HEK293 (cell line): ENCODE measurements around the gene IQCH.

ENCODE experiments used
- CTCF ChIA-PET: fragments of 350-600 bp; formaldehyde crosslinking; extraction: SDS; loops from one replicate; lab custom pipeline; 2021; ENCODE audit warnings: antibody characterized with exemption; lab: Yijun Ruan, JAX
- POLR2A ChIA-PET: fragments of 300-600 bp; formaldehyde crosslinking; extraction: SDS; loops from one replicate; lab custom pipeline; 2020; ENCODE audit warnings: antibody characterized with exemption, inconsistent platforms; lab: Yijun Ruan, JAX
- H3K27ac ChIP-seq: fragments of 200-500 bp; sonication (Bioruptor generic); 2 replicates; pipeline ENCODE4 v1.5.1; 2014; ENCODE audit warnings: low read depth, low read length, control low read depth, inconsistent platforms; ENCODE audit errors: extremely low read depth
- H3K36me3 ChIP-seq, 2 experiments: fragments of 200-500 bp in 1 of 2; sonication (Bioruptor generic) in 1 of 2; 1 replicate in 1 of 2; 2 replicates in 1 of 2; pipeline ENCODE4 v1.5.1; 2014 to 2017; ENCODE audit warnings: inconsistent platforms in 2 of 2, low read length in 2 of 2; ENCODE audit not compliant: control insufficient read depth in 2 of 2, insufficient read depth in 1 of 2
- H3K4me1 ChIP-seq: fragments of 200-500 bp; sonication (Bioruptor generic); 2 replicates; pipeline ENCODE4 v1.5.1; 2014; ENCODE audit warnings: mild to moderate bottlenecking, low read length, inconsistent platforms; ENCODE audit not compliant: control insufficient read depth, insufficient read depth
- H3K4me3 ChIP-seq: 2 replicates; pipeline ENCODE4 v1.5.1; 2011; ENCODE audit warnings: low read depth, mild to moderate bottlenecking, control low read depth, low read length, moderate library complexity
- H3K9me3 ChIP-seq: fragments of 200-500 bp; sonication (Bioruptor generic); 2 replicates; pipeline ENCODE4 v1.5.1; 2014; ENCODE audit warnings: low read depth, low read length, inconsistent platforms; ENCODE audit not compliant: control insufficient read depth, insufficient read depth
- GFI1B ChIP-seq: fragments of 450-650 bp; formaldehyde crosslinking; IDR thresholded peaks from 2 replicates; pipeline ENCODE4 v1.5.1; 2016; ENCODE audit warnings: missing biosample characterization, missing genetic modification characterization
- GLIS1 ChIP-seq: fragments of 450-650 bp; formaldehyde crosslinking; IDR thresholded peaks from 2 replicates; pipeline ENCODE4 v1.5.1; 2016; ENCODE audit warnings: missing biosample characterization, missing genetic modification characterization
- HOXA7 ChIP-seq: sonication (generic); formaldehyde crosslinking; IDR thresholded peaks from 2 replicates; pipeline ENCODE4 v1.8.1; 2022; ENCODE audit warnings: missing genetic modification reagents, borderline replicate concordance
- SETDB1 ChIP-seq: IDR thresholded peaks from one replicate; pipeline ENCODE4 v1.6.1; 2017; ENCODE audit warnings: mild to moderate bottlenecking, low read length, moderate library complexity, mixed read lengths; ENCODE audit not compliant: insufficient read length
- ZBTB44 ChIP-seq: fragments of 450-650 bp; IDR thresholded peaks from 2 replicates; pipeline ENCODE4 v1.5.1; 2018; ENCODE audit warnings: missing biosample characterization, mild to moderate bottlenecking, missing genetic modification characterization
- ZBTB7A ChIP-seq: fragments of 450-650 bp; formaldehyde crosslinking; IDR thresholded peaks from 2 replicates; pipeline ENCODE4 v1.5.1; 2016; ENCODE audit warnings: low read depth, missing biosample characterization, missing genetic modification characterization
- ZNF148 ChIP-seq: fragments of 450-650 bp; formaldehyde crosslinking; IDR thresholded peaks from 2 replicates; pipeline ENCODE4 v1.5.0; 2017; ENCODE audit warnings: missing biosample characterization, missing genetic modification characterization, borderline replicate concordance
- ZNF211 ChIP-seq: fragments of 450-650 bp; formaldehyde crosslinking; IDR thresholded peaks from 2 replicates; pipeline ENCODE4 v1.5.1; 2016; ENCODE audit warnings: low read depth, missing biosample characterization, missing genetic modification characterization
- ZNF221 ChIP-seq: fragments of 450-650 bp; formaldehyde crosslinking; IDR thresholded peaks from 2 replicates; pipeline ENCODE4 v1.5.1; 2017; ENCODE audit warnings: missing biosample characterization, missing genetic modification characterization, borderline replicate concordance
- ZNF23 ChIP-seq: fragments of 450-650 bp; formaldehyde crosslinking; IDR thresholded peaks from 2 replicates; pipeline ENCODE4 v1.5.1; 2016; ENCODE audit warnings: missing biosample characterization, missing genetic modification characterization, borderline replicate concordance
- ZNF239 ChIP-seq: fragments of 450-650 bp; formaldehyde crosslinking; IDR thresholded peaks from 2 replicates; pipeline ENCODE4 v1.5.1; 2016; ENCODE audit warnings: missing biosample characterization, missing genetic modification characterization
- ZNF274 ChIP-seq, 2 experiments: fragments of 200-500 bp in 1 of 2; fragments of 450-650 bp in 1 of 2; sonication (Bioruptor generic) in 1 of 2; formaldehyde crosslinking in 1 of 2; IDR thresholded peaks; 2 replicates each; pipeline versions ENCODE4 v1.5.1 to v1.6.1; 2014 to 2016; ENCODE audit warnings: borderline replicate concordance in 1 of 2, inconsistent platforms in 1 of 2, low read length in 1 of 2, missing biosample characterization in 1 of 2, missing genetic modification characterization in 1 of 2
- ZNF37A ChIP-seq: fragments of 450-650 bp; IDR thresholded peaks from 2 replicates; pipeline ENCODE4 v1.5.1; 2018; ENCODE audit warnings: missing biosample characterization, missing genetic modification characterization
- ZNF416 ChIP-seq: fragments of 450-650 bp; formaldehyde crosslinking; IDR thresholded peaks from 2 replicates; pipeline ENCODE4 v1.5.1; 2016; ENCODE audit warnings: missing biosample characterization, missing genetic modification characterization
- ZNF544 ChIP-seq: fragments of 450-650 bp; formaldehyde crosslinking; IDR thresholded peaks from 2 replicates; pipeline ENCODE4 v1.5.0; 2017; ENCODE audit warnings: missing biosample characterization, missing genetic modification characterization
- ZNF626 ChIP-seq: fragments of 450-650 bp; sonication (Bioruptor Pico); formaldehyde crosslinking; IDR thresholded peaks from 2 replicates; pipeline ENCODE4 v1.5.1; 2018; ENCODE audit warnings: missing biosample characterization, missing genetic modification characterization, inconsistent platforms
- ZNF776 ChIP-seq: fragments of 450-650 bp; formaldehyde crosslinking; IDR thresholded peaks from 2 replicates; pipeline ENCODE4 v1.5.0; 2017; ENCODE audit warnings: missing biosample characterization, missing genetic modification characterization, borderline replicate concordance
- ZNF792 ChIP-seq: fragments of 450-650 bp; formaldehyde crosslinking; IDR thresholded peaks from 2 replicates; pipeline ENCODE4 v1.5.1; 2016; ENCODE audit warnings: missing biosample characterization, missing genetic modification characterization
- ZSCAN18 ChIP-seq: fragments of 450-650 bp; formaldehyde crosslinking; IDR thresholded peaks from 2 replicates; pipeline ENCODE4 v1.5.1; 2016; ENCODE audit warnings: missing biosample characterization, missing genetic modification characterization

The IQCH gene

GRCh38 chr15:67267440-67267839, 12.9 kb downstream of the IQCH start:
- Histone ChIP-seq H3K36me3 (no peaks in the 10 kb centered on the region), H3K27ac (no peak overlapping the region), H3K4me3 (no peak overlapping the region), H3K4me1 (no peaks in the 10 kb centered on the region), H3K9me3 (no peaks in the 10 kb centered on the region)
- POLR2A ChIA-PET, result no interaction called here
- no peak for TF ChIP-seq ZNF274 (IDR thresholded peaks at IDR 0.05; ENCODE audit: low read length)
- no peak for TF ChIP-seq ZNF274 (tag by site-specific recombination; IDR thresholded peaks at IDR 0.05; ENCODE audit: borderline replicate concordance)
- no peak for TF ChIP-seq ZNF23 (tag by site-specific recombination)
- TF ChIP-seq ZBTB7A (tag by site-specific recombination), result no peak
- TF ChIP-seq GFI1B (tag by site-specific recombination), result no peak
- TF ChIP-seq ZNF37A (tag by site-specific recombination), result no peak
- no peak for TF ChIP-seq GLIS1 (tag by site-specific recombination)
- TF ChIP-seq ZNF239 (tag by site-specific recombination), result no peak
- CTCF ChIA-PET, result no interaction called here

GRCh38 chr15:67267951-67268941, 13.7 kb downstream of the IQCH start:
- ChIA-PET POLR2A (no interaction called here), CTCF (interaction anchor here (0.5 to 1.1 kb wide), 2 partner anchors 36 to 1282 kb away, joined by 3 to 4 read pairs; no protein-coding TSS in a partner anchor)
- TF ChIP-seq ZNF211 (tag by site-specific recombination) (no peak), ZNF776 (tag by site-specific recombination) (no peak), ZNF416 (tag by site-specific recombination) (no peak), ZBTB44 (tag by site-specific recombination) (no peak)
- H3K4me3 ChIP-seq, result no peak overlapping the region
- no peaks in the 10 kb centered on the region for H3K36me3 ChIP-seq
- H3K27ac ChIP-seq, result no peak overlapping the region
- H3K4me1 ChIP-seq, result no peaks in the 10 kb centered on the region
- no peaks in the 10 kb centered on the region for H3K9me3 ChIP-seq

- TF ChIP-seq ZNF148 (tag by site-specific recombination), result no peak
- TF ChIP-seq ZNF626 (tag by site-specific recombination), result no peak
- no peak for TF ChIP-seq ZNF221 (tag by site-specific recombination)
- TF ChIP-seq ZNF544 (tag by site-specific recombination), result no peak
- peak; percentile 12 for TF ChIP-seq SETDB1
- no peak for TF ChIP-seq ZNF792 (tag by site-specific recombination)
- no peak for TF ChIP-seq ZSCAN18 (tag by site-specific recombination)
- TF ChIP-seq HOXA7 (CRISPR knock-in tag), result no peak
- Histone ChIP-seq H3K27ac (no peak overlapping the region), H3K4me3 (no peak overlapping the region), H3K36me3 (no peaks in the 10 kb centered on the region), H3K9me3 (no peaks in the 10 kb centered on the region), H3K4me1 (no peaks in the 10 kb centered on the region)
- POLR2A ChIA-PET, result no interaction called here
- CTCF ChIA-PET, result interaction anchor here (0.9 to 1.5 kb wide), 3 partner anchors 10 to 34 kb away, joined by 3 to 6 read pairs (median 4); no protein-coding TSS in a partner anchor
These were observed 19.6 kb downstream of the IQCH start for GRCh38 chr15:67274236-67274635.
